Motor neuron (in vitro differentiated cells): ENCODE results near the gene SLC25A28. TPM values are rescaled to one million over a fixed set of nuclear protein-coding genes. Genes with fewer than 3 reads are reported as not detected.
A peak's percentile ranks its signal among the peaks of the same experiment; 100 is the strongest.

Source experiments
- ATAC-seq, 8 experiments: fragments of 200-7000 bp; cut with Tn5 transposase; replicated peaks in 6 of 8; 2 replicates each; pipeline ENCODE4 v1.8.0; 2021; ENCODE audit warnings: mild to moderate bottlenecking in 8 of 8, moderate library complexity in 8 of 8
- H3K27ac ChIP-seq, 2 donors: fragments of 250-450 bp; sonication (Bioruptor Pico); 2 replicates each; pipeline ENCODE4 v1.9.0; 2021; ENCODE audit warnings: antibody characterized with exemption in 2 of 2, mild to moderate bottlenecking in 2 of 2, moderate library complexity in 1 of 2
- H3K4me1 ChIP-seq, 2 donors: fragments of 250-450 bp; sonication (Bioruptor Pico); replicated peaks in 1 of 2; 2 replicates each; pipeline ENCODE4 v1.6.1; 2021; ENCODE audit warnings: antibody characterized with exemption in 2 of 2, mild to moderate bottlenecking in 2 of 2, moderate library complexity in 1 of 2
- H3K4me3 ChIP-seq, 5 donors: fragments of 250-450 bp; sonication (Bioruptor Pico); 2 replicates each; pipeline ENCODE4 v1.9.0; 2021; ENCODE audit warnings: antibody characterized with exemption in 5 of 5, mild to moderate bottlenecking in 5 of 5, moderate library complexity in 4 of 5
- WGBS, 10 experiments: fragments of 450-650 bp; shearing (Covaris generic); methylation state at CpG; one replicate each; pipeline ENCODE4 v1.0.0; 2022; 5-methylcytosine and 5-hydroxymethylcytosine counted together
- in situ Hi-C, 9 experiments: fragments of 400-800 bp; cut with MboI; loops; one replicate each; pipeline ENCODE4 v1.15.0; 2021; ENCODE audit warnings: low sequenced_read_pairs in 9 of 9, low pct_unique_long_range_greater_than_20kb in 2 of 9; ENCODE audit not compliant: unreplicated experiment in 9 of 9
- total RNA-seq, 8 experiments: library from RNA; unstranded; fragments of 300-600 nt; gene quantifications; 2 replicates each; pipeline versions ENCODE4 v1.2.3 to v1.2.4, GENCODE V29; 2022

The SLC25A28 gene
- 10 to 100 TPM; 14.9 to 41.3 (median 33.7) TPM for total RNA-seq

- peak in 5 of 8 experiments; percentile 78 to 82 (median 79) for ATAC-seq
- H3K4me3 ChIP-seq, result peak within 1 kb of the TSS; percentile 52 to 72 (median 64)
- in situ Hi-C loops, result loop anchor here in 5 of 9 experiments (25.0 kb wide), 1 partner anchor 183 kb away; the partner anchor contains the start of gene GOT1 (in 5 of the 5)
- H3K27ac ChIP-seq, result peak within 1 kb of the TSS; percentile 92 to 94
- peaks cover 8 to 23% of the 10 kb centered on the region in 2 donors for H3K4me1 ChIP-seq
- WGBS, 10 experiments, result 0 to 2% (median 0%) methylated on average over 4 to 9 of the region's 75 CpGs; no CpG with 5 or more reads in 7 of the 10 experiments
Measured at GRCh38 chr10:99619851-99620710, at the start of gene SLC25A28. Gene SLC25A28 (minus strand): TSS chr10:99620439. CDS start chr10:99620335, 104 bp downstream.

- no peaks in the 10 kb centered on the region for H3K4me1 ChIP-seq
- in situ Hi-C loops, result no loop called here
- WGBS, 10 experiments, result 18 to 100% (median 80%) methylated on average over 1 to 4 of the region's 4 CpGs; no CpG with 5 or more reads in 1 of the 10 experiments
- no peak overlapping the region for H3K4me3 ChIP-seq
- ATAC-seq, result peak in 6 of 8 experiments; percentile 21 to 97 (median 67)
- no peak overlapping the region for H3K27ac ChIP-seq
Measured at GRCh38 chr10:99667108-99667751, 47.0 kb upstream of the SLC25A28 start.

- WGBS, 10 experiments, result 80 to 100% (median 100%) methylated on average over 1 to 2 of the region's 2 CpGs; no CpG with 5 or more reads in 1 of the 10 experiments
- H3K4me1 ChIP-seq, result peaks cover 4 to 5% of the 10 kb centered on the region in 2 donors
- no peak for ATAC-seq
- H3K27ac ChIP-seq, result no peak overlapping the region
- no peak overlapping the region for H3K4me3 ChIP-seq
- in situ Hi-C loops, result no loop called here
Measured at GRCh38 chr10:99665304-99665703, 45.1 kb upstream of the SLC25A28 start.

GRCh38 chr10:99661377-99661763 lies 41.1 kb upstream of the SLC25A28 start:
- ATAC-seq, result peak in 1 of 8 experiments; percentile 1
- no peak overlapping the region for H3K4me3 ChIP-seq
- in situ Hi-C loops, result no loop called here
- no peak overlapping the region for H3K27ac ChIP-seq
- peaks cover 7 to 11% of the 10 kb centered on the region in 2 donors for H3K4me1 ChIP-seq
- 3 to 92% (median 56%) methylated on average over 1 to 6 of the region's 6 CpGs for WGBS, 10 experiments

- 89 to 100% (median 96%) methylated on average over 1 to 5 of the region's 6 CpGs; no CpG with 5 or more reads in 3 of the 10 experiments for WGBS, 10 experiments
- ATAC-seq, result no peak
- Histone ChIP-seq H3K4me3 (peak overlapping the region in 1 of 5 donors; percentile 78), H3K4me1 (peaks cover 7 to 11% of the 10 kb centered on the region in 2 donors), H3K27ac (no peak overlapping the region)
- in situ Hi-C loops, result no loop called here
Measured at GRCh38 chr10:99660662-99661376, 40.6 kb upstream of the SLC25A28 start.

GRCh38 chr10:99659868-99660366 lies 39.7 kb upstream of the SLC25A28 start:
- 4 to 33% (median 13%) methylated on average over 3 to 7 of the region's 10 CpGs; no CpG with 5 or more reads in 1 of the 10 experiments for WGBS, 10 experiments
- peak overlapping the region; percentile 37 to 51 for H3K27ac ChIP-seq
- H3K4me1 ChIP-seq, result peaks cover 7 to 11% of the 10 kb centered on the region in 2 donors
- in situ Hi-C loops, result no loop called here
- no peak for ATAC-seq
- peak overlapping the region; percentile 69 to 88 (median 84) for H3K4me3 ChIP-seq

- in situ Hi-C loops, result no loop called here
- Histone ChIP-seq H3K4me1 (peaks cover 7 to 11% of the 10 kb centered on the region in 2 donors), H3K4me3 (peak within 1 kb of the TSS; percentile 69 to 88 (median 84)), H3K27ac (peak within 1 kb of the TSS; percentile 37 to 51)
- WGBS, 10 experiments, result 0 to 1% (median 0%) methylated on average over 7 to 26 of the region's 71 CpGs; no CpG with 5 or more reads in 5 of the 10 experiments
- peak; percentile 94 to 99 (median 98) for ATAC-seq
Measured at GRCh38 chr10:99659031-99659867, 39.0 kb upstream of the SLC25A28 start, which contains the start of gene ENTPD7. Gene ENTPD7 (plus strand): TSS chr10:99659509. CDS start chr10:99659957, 448 bp downstream.

GRCh38 chr10:99658622-99659030 lies 38.4 kb upstream of the SLC25A28 start:
- H3K4me3 ChIP-seq, result peak overlapping the region; percentile 69 to 88 (median 84)
- in situ Hi-C loops, result no loop called here
- no peak overlapping the region for H3K27ac ChIP-seq
- ATAC-seq, result peak in 6 of 8 experiments; percentile 0 to 45 (median 2)
- 0 to 40% (median 2%) methylated on average over 1 to 17 of the region's 24 CpGs; no CpG with 5 or more reads in 1 of the 10 experiments for WGBS, 10 experiments
- H3K4me1 ChIP-seq, result peaks cover 7 to 11% of the 10 kb centered on the region in 2 donors

GRCh38 chr10:99656199-99657064 lies 36.2 kb upstream of the SLC25A28 start:
- in situ Hi-C loops, result no loop called here
- no peak overlapping the region for H3K4me3 ChIP-seq

GRCh38 chr10:99654390-99655175 lies 34.3 kb upstream of the SLC25A28 start:
- peaks cover 0 to 3% of the 10 kb centered on the region in 2 donors for H3K4me1 ChIP-seq
- no peak for ATAC-seq
- in situ Hi-C loops, result no loop called here
- H3K27ac ChIP-seq, result no peak overlapping the region
- no peak overlapping the region for H3K4me3 ChIP-seq
- 44 to 92% (median 76%) methylated on average over 3 to 8 of the region's 9 CpGs for WGBS, 10 experiments

More at GRCh38 chr10:99656199-99657064, 36.2 kb upstream of the SLC25A28 start:
- WGBS, 10 experiments, result 0 to 64% (median 5%) methylated on average over 1 of the region's 1 CpG; no CpG with 5 or more reads in 4 of the 10 experiments
- Histone ChIP-seq H3K27ac (no peak overlapping the region), H3K4me1 (peaks cover 7 to 11% of the 10 kb centered on the region in 2 donors)
- ATAC-seq, result no peak
